ENCODE results near the gene TMEM86B. TPM values are rescaled to one million over a fixed set of nuclear protein-coding genes. Genes with fewer than 3 reads are reported as not detected.

TMEM86B gene
- total RNA-seq, 1 donor from 2014 or later, result 5.8 TPM

- no peaks in the 10 kb centered on the region for H3K4me1 Mint-ChIP-seq
- H3K4me3 Mint-ChIP-seq, result no peak overlapping the region
- TF ChIP-seq CTCF (conservative IDR thresholded peaks at IDR 0.05), result no peak
- no peaks in the 10 kb centered on the region for H3K9me3 Mint-ChIP-seq
- DNase-seq (ENCODE audit: low read depth, low spot score), result no peak
- H3K36me3 Mint-ChIP-seq (ENCODE audit: low read depth), result no peaks in the 10 kb centered on the region
- peaks cover 31% of the 10 kb centered on the region for H3K27me3 Mint-ChIP-seq (ENCODE audit: low read depth)
- H3K27ac Mint-ChIP-seq (ENCODE audit: unreplicated experiment), result no peak overlapping the region
These were observed 29.9 kb downstream of the TMEM86B start for GRCh38 chr19:55198651-55199050.

- H3K27ac Mint-ChIP-seq (ENCODE audit: unreplicated experiment), result no peak overlapping the region
- no peak for TF ChIP-seq CTCF (conservative IDR thresholded peaks at IDR 0.05)
- H3K9me3 Mint-ChIP-seq, result no peaks in the 10 kb centered on the region
- peaks cover 31% of the 10 kb centered on the region for H3K27me3 Mint-ChIP-seq (ENCODE audit: low read depth)
- H3K4me1 Mint-ChIP-seq, result no peaks in the 10 kb centered on the region
- no peak for DNase-seq (ENCODE audit: low read depth, low spot score)
- H3K36me3 Mint-ChIP-seq (ENCODE audit: low read depth), result no peaks in the 10 kb centered on the region
- no peak overlapping the region for H3K4me3 Mint-ChIP-seq
These were observed 31.0 kb downstream of the TMEM86B start for GRCh38 chr19:55197528-55197927.

GRCh38 chr19:55196803-55197202, 31.8 kb downstream of the TMEM86B start:
- no peak overlapping the region for H3K27ac Mint-ChIP-seq (ENCODE audit: unreplicated experiment)
- H3K36me3 Mint-ChIP-seq (ENCODE audit: low read depth), result no peaks in the 10 kb centered on the region
- H3K27me3 Mint-ChIP-seq (ENCODE audit: low read depth), result peaks cover 33% of the 10 kb centered on the region
- no peaks in the 10 kb centered on the region for H3K9me3 Mint-ChIP-seq
- TF ChIP-seq CTCF (conservative IDR thresholded peaks at IDR 0.05), result no peak
- no peak for DNase-seq (ENCODE audit: low read depth, low spot score)
- H3K4me3 Mint-ChIP-seq, result no peak overlapping the region
- no peaks in the 10 kb centered on the region for H3K4me1 Mint-ChIP-seq

GRCh38 chr19:55193481-55193880, 35.1 kb downstream of the TMEM86B start:
- Mint-ChIP-seq H3K36me3 (ENCODE audit: low read depth) (no peaks in the 10 kb centered on the region), H3K4me3 (no peak overlapping the region), H3K4me1 (no peaks in the 10 kb centered on the region), H3K27me3 (ENCODE audit: low read depth) (peaks cover 33% of the 10 kb centered on the region), H3K27ac (ENCODE audit: unreplicated experiment) (no peak overlapping the region), H3K9me3 (no peaks in the 10 kb centered on the region)
- TF ChIP-seq CTCF (conservative IDR thresholded peaks at IDR 0.05), result no peak
- DNase-seq (ENCODE audit: low read depth, low spot score), result no peak

- TF ChIP-seq CTCF (conservative IDR thresholded peaks at IDR 0.05), result no peak
- Mint-ChIP-seq H3K36me3 (ENCODE audit: low read depth) (no peaks in the 10 kb centered on the region), H3K27ac (ENCODE audit: unreplicated experiment) (no peak overlapping the region), H3K9me3 (no peaks in the 10 kb centered on the region), H3K4me1 (no peaks in the 10 kb centered on the region), H3K27me3 (ENCODE audit: low read depth) (peaks cover 52% of the 10 kb centered on the region), H3K4me3 (no peak overlapping the region)
- no peak for DNase-seq (ENCODE audit: low read depth, low spot score)
These were observed 39.1 kb downstream of the TMEM86B start for GRCh38 chr19:55189403-55189835.

- H3K9me3 Mint-ChIP-seq, result no peaks in the 10 kb centered on the region
- no peaks in the 10 kb centered on the region for H3K4me1 Mint-ChIP-seq
These were observed 39.9 kb downstream of the TMEM86B start for GRCh38 chr19:55188625-55189024.

More at GRCh38 chr19:55188625-55189024, 39.9 kb downstream of the TMEM86B start:
- Mint-ChIP-seq H3K27ac (ENCODE audit: unreplicated experiment) (no peak overlapping the region), H3K27me3 (ENCODE audit: low read depth) (peaks cover 53% of the 10 kb centered on the region), H3K36me3 (ENCODE audit: low read depth) (no peaks in the 10 kb centered on the region), H3K4me3 (no peak overlapping the region)
- TF ChIP-seq CTCF (conservative IDR thresholded peaks at IDR 0.05), result no peak
- no peak for DNase-seq (ENCODE audit: low read depth, low spot score)
